HG03439 (cell line): ENCODE results near the gene RAB24.
"Not testable (repeated sequence)": the region's sequence is repeated elsewhere in the genome, so short reads cannot be mapped to it uniquely, and the experiment has no call there.

Source experiments
- ATAC-seq: cut with Tn5 transposase; IDR thresholded peaks from one replicate; pipeline ENCODE4 v1.9.1; 2021; ENCODE audit warnings: mild to moderate bottlenecking, moderate library complexity; ENCODE audit not compliant: unreplicated experiment

RAB24 gene

GRCh38 chr5:177296581-177296980 lies 6.9 kb downstream of the RAB24 start:
- no peak for ATAC-seq

GRCh38 chr5:177295924-177296323 lies 7.6 kb downstream of the RAB24 start:
- no peak for ATAC-seq

GRCh38 chr5:177294632-177295031 lies 8.9 kb downstream of the RAB24 start:
- ATAC-seq, result no peak

- no peak for ATAC-seq
Observed at GRCh38 chr5:177293819-177294581, 9.5 kb downstream of the RAB24 start.

GRCh38 chr5:177291735-177292134 lies 11.8 kb downstream of the RAB24 start:
- ATAC-seq, result no peak

GRCh38 chr5:177290816-177291596 lies 12.5 kb downstream of the RAB24 start:
- ATAC-seq, result no peak

- no peak for ATAC-seq
Observed at GRCh38 chr5:177288191-177288590, 15.3 kb downstream of the RAB24 start.

- ATAC-seq, result no peak
Observed at GRCh38 chr5:177276886-177277285, 26.6 kb downstream of the RAB24 start.

GRCh38 chr5:177275883-177276282 lies 27.6 kb downstream of the RAB24 start:
- ATAC-seq, result no peak

- ATAC-seq, result no peak
Observed at GRCh38 chr5:177271113-177271512, 32.4 kb downstream of the RAB24 start.

- no peak for ATAC-seq
Observed at GRCh38 chr5:177270653-177271052, 32.9 kb downstream of the RAB24 start.

GRCh38 chr5:177269976-177270375 lies 33.5 kb downstream of the RAB24 start:
- no peak for ATAC-seq

- ATAC-seq, result no peak
Observed at GRCh38 chr5:177269232-177269895, 34.2 kb downstream of the RAB24 start.

- no peak for ATAC-seq
Observed at GRCh38 chr5:177265395-177265794, 38.1 kb downstream of the RAB24 start.

- no peak for ATAC-seq
Observed at GRCh38 chr5:177264178-177264577, 39.3 kb downstream of the RAB24 start.

- ATAC-seq, result no peak
Observed at GRCh38 chr5:177261510-177261909, 42.0 kb downstream of the RAB24 start.

GRCh38 chr5:177260961-177261360 lies 42.6 kb downstream of the RAB24 start:
- no peak for ATAC-seq

GRCh38 chr5:177258711-177259110 lies 44.8 kb downstream of the RAB24 start:
- ATAC-seq, result not testable (repeated sequence)

GRCh38 chr5:177256296-177256695 lies 47.2 kb downstream of the RAB24 start:
- no peak for ATAC-seq

GRCh38 chr5:177253252-177253651 lies 50.3 kb downstream of the RAB24 start:
- ATAC-seq, result no peak
